Activated T-cell treated with anti-CD3 and anti-CD28 coated beads, Interleukin-2, amount 50 U/mL, for 72 hours (primary cell): ENCODE data around the gene DLL1. TPM values are rescaled to one million over a fixed set of nuclear protein-coding genes. Genes with fewer than 3 reads are reported as not detected.
"Not testable (repeated sequence)": the region's sequence is repeated elsewhere in the genome, so short reads cannot be mapped to it uniquely, and the experiment has no call there.

Source experiments
- ATAC-seq, 2 donors: fragments of 150-1000 bp; cut with Tn5 transposase; replicated peaks in 1 of 2; 2 replicates each; pipeline ENCODE4 v1.10.0; 2021; ENCODE audit warnings: moderate library complexity in 2 of 2, mild to moderate bottlenecking in 1 of 2
- DNase-seq, 2 donors: peaks; one replicate each; pipeline ENCODE4 v3.0.0; 2021 to 2022; ENCODE audit warnings: mixed read lengths in 1 of 2
- H3K27ac Mint-ChIP-seq: one replicate; pipeline ENCODE4 v1.8.0; 2022; ENCODE audit warnings: mild to moderate bottlenecking, moderate library complexity, mixed read lengths
- H3K27me3 Mint-ChIP-seq: one replicate; pipeline ENCODE4 v1.8.0; 2022; ENCODE audit warnings: low read depth, mixed read lengths
- H3K36me3 Mint-ChIP-seq, 2 donors: one replicate each; pipeline ENCODE4 v1.8.0; 2022; ENCODE audit warnings: mixed read lengths in 2 of 2, mild to moderate bottlenecking in 1 of 2; ENCODE audit not compliant: insufficient read depth in 2 of 2
- H3K4me1 Mint-ChIP-seq: one replicate; pipeline ENCODE4 v1.8.0; 2022; ENCODE audit warnings: low read depth, mixed read lengths
- H3K4me3 Mint-ChIP-seq, 2 donors: one replicate each; pipeline ENCODE4 v1.8.0; 2022; ENCODE audit warnings: mild to moderate bottlenecking in 2 of 2, mixed read lengths in 2 of 2, moderate library complexity in 2 of 2
- H3K9me3 Mint-ChIP-seq, 2 donors: one replicate each; pipeline ENCODE4 v1.8.0; 2022; ENCODE audit warnings: mixed read lengths in 2 of 2
- total RNA-seq, 2 donors: library from RNA; stranded (reverse); gene quantifications; one replicate each; pipeline ENCODE4 v1.2.3, GENCODE V29; 2022

The DLL1 gene
- total RNA-seq, 2 donors from 2014 or later, result 1.7 to 2.3 TPM

DNA sequence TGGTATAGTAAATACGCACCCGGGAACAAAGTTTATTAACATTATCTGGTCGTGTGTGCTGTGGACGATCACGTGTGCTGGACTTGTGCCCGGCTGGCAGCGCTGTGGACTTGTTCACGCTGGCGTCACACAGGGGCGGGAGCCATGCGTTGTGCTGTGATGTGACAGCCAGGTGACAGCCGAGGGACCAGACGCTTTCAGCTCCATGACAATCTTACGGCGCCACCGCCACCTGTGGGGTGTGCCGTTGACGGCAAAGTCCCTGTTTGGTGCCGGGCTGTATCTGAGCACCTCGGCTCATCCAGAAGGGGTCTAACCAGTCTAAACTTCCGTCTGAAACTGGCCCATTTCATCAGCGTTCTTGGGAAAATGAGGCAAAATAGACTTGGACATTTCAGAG is 25.2 kb downstream of the DLL1 start:
- Mint-ChIP-seq H3K27ac (no peak overlapping the region), H3K4me3 (no peak overlapping the region), H3K4me1 (no peaks in the 10 kb centered on the region), H3K27me3 (peaks cover 10% of the 10 kb centered on the region), H3K36me3 (no peaks in the 10 kb centered on the region), H3K9me3 (no peaks in the 10 kb centered on the region)
- ATAC-seq (no peak), DNase-seq (no peak)

DNA sequence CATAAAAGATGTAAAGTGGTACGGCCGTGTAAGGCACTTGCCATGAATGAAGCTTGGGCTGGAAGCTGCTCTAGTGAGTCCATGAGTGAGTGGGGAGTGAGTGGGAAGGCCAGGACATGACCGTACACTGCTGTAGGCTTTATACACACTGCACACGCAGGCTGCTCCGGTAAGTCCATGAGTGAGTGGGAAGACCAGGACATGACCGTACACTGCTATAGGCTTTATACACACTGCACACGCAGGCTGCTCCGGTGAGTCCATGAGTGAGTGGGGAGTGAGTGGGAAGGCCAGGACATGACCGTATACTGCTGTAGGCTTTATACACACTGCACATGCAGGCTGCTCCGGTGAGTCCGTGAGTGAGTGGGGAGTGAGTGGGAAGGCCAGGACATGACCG is 26.2 kb downstream of the DLL1 start:
- not testable (repeated sequence) for H3K4me1 Mint-ChIP-seq, ATAC-seq, H3K9me3 Mint-ChIP-seq, H3K27me3 Mint-ChIP-seq, H3K27ac Mint-ChIP-seq, DNase-seq, H3K36me3 Mint-ChIP-seq, H3K4me3 Mint-ChIP-seq

GRCh38 chr6:170264086-170264485 is 26.8 kb downstream of the DLL1 start:
- DNase-seq, result no peak
- Mint-ChIP-seq H3K4me1 (no peaks in the 10 kb centered on the region), H3K4me3 (no peak overlapping the region)

DNA sequence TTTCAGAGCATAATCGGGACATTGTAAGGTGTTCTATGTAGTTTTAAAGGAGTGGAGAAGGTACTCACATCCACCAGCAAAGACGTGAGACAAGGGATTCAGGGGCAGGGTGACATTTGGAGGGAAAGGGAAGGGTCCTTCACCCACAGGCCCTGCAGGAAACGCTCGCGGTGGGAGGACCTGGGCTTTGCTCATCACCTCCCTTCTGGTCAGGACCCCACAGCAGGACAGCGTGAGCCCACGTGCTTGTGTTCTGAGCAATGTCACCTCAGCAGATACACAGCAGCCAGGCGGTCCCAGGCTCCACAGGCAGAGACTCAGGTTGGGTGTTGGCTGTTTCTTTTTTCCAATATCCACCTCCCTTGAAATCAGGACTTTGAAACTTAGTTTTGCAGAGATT is 27.5 kb downstream of the DLL1 start:
- Mint-ChIP-seq H3K9me3 (no peaks in the 10 kb centered on the region), H3K4me3 (no peak overlapping the region), H3K4me1 (no peaks in the 10 kb centered on the region), H3K27me3 (peaks cover 10% of the 10 kb centered on the region), H3K36me3 (no peaks in the 10 kb centered on the region), H3K27ac (no peak overlapping the region)
- no peak for DNase-seq
- ATAC-seq, result no peak

More at GRCh38 chr6:170264086-170264485, 26.8 kb downstream of the DLL1 start:
- no peak overlapping the region for H3K27ac Mint-ChIP-seq
- no peaks in the 10 kb centered on the region for H3K9me3 Mint-ChIP-seq
- no peaks in the 10 kb centered on the region for H3K36me3 Mint-ChIP-seq
- ATAC-seq, result no peak
- H3K27me3 Mint-ChIP-seq, result peaks cover 10% of the 10 kb centered on the region

- Mint-ChIP-seq H3K27ac (no peak overlapping the region), H3K36me3 (no peaks in the 10 kb centered on the region), H3K4me3 (no peak overlapping the region), H3K27me3 (peaks cover 10% of the 10 kb centered on the region), H3K4me1 (no peaks in the 10 kb centered on the region), H3K9me3 (no peaks in the 10 kb centered on the region)
- DNase-seq (no peak), ATAC-seq (no peak)
Measured at GRCh38 chr6:170262489-170263088, 28.3 kb downstream of the DLL1 start.

- Mint-ChIP-seq H3K4me3 (no peak overlapping the region), H3K9me3 (no peaks in the 10 kb centered on the region), H3K4me1 (no peaks in the 10 kb centered on the region)
Measured at GRCh38 chr6:170261643-170262488, 29.0 kb downstream of the DLL1 start.

DNA sequence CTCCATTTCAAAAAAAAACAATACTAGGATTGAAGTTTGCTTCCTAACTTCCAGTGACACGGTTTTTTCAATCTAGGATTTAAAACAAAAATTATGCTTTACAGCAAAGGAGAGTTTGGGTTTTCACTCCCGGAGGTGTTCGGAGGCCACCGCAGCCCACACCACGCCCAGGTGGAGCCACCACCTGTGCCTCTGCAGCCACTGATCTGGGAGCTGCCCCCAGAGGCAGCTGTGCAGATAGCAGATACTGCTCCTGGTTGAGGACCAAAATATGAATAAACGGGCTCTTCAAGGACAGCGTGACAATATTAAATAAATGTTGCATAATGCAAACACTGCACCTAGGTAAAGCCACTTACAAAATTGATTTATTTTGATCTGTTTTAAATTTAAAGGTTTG is 30.2 kb downstream of the DLL1 start:
- ATAC-seq, result no peak
- no peaks in the 10 kb centered on the region for H3K9me3 Mint-ChIP-seq
- H3K27ac Mint-ChIP-seq, result no peak overlapping the region
- H3K4me3 Mint-ChIP-seq, result no peak overlapping the region
- no peaks in the 10 kb centered on the region for H3K36me3 Mint-ChIP-seq
- peaks cover 10% of the 10 kb centered on the region for H3K27me3 Mint-ChIP-seq
- H3K4me1 Mint-ChIP-seq, result no peaks in the 10 kb centered on the region
- no peak for DNase-seq

More at GRCh38 chr6:170261643-170262488, 29.0 kb downstream of the DLL1 start:
- ATAC-seq (no peak), DNase-seq (no peak)
- Mint-ChIP-seq H3K27ac (no peak overlapping the region), H3K36me3 (no peaks in the 10 kb centered on the region), H3K27me3 (peaks cover 10% of the 10 kb centered on the region)

- H3K27ac Mint-ChIP-seq, result no peak overlapping the region
- DNase-seq (no peak), ATAC-seq (no peak)
- H3K4me1 Mint-ChIP-seq, result no peaks in the 10 kb centered on the region
- no peaks in the 10 kb centered on the region for H3K36me3 Mint-ChIP-seq
- no peak overlapping the region for H3K4me3 Mint-ChIP-seq
- H3K9me3 Mint-ChIP-seq, result no peaks in the 10 kb centered on the region
- peaks cover 10% of the 10 kb centered on the region for H3K27me3 Mint-ChIP-seq
Measured at GRCh38 chr6:170259278-170259677, 31.6 kb downstream of the DLL1 start.

- no peaks in the 10 kb centered on the region for H3K9me3 Mint-ChIP-seq
- no peaks in the 10 kb centered on the region for H3K4me1 Mint-ChIP-seq
- DNase-seq (no peak), ATAC-seq (no peak)
- no peak overlapping the region for H3K4me3 Mint-ChIP-seq
- H3K27me3 Mint-ChIP-seq, result peaks cover 6% of the 10 kb centered on the region
- no peaks in the 10 kb centered on the region for H3K36me3 Mint-ChIP-seq
- H3K27ac Mint-ChIP-seq, result no peak overlapping the region
Measured at GRCh38 chr6:170258407-170258806, 32.5 kb downstream of the DLL1 start.

GRCh38 chr6:170257376-170257775 is 33.5 kb downstream of the DLL1 start:
- ATAC-seq (no peak), DNase-seq (no peak)
- H3K9me3 Mint-ChIP-seq, result no peaks in the 10 kb centered on the region
- no peaks in the 10 kb centered on the region for H3K27me3 Mint-ChIP-seq
- no peak overlapping the region for H3K27ac Mint-ChIP-seq
- H3K36me3 Mint-ChIP-seq, result no peaks in the 10 kb centered on the region
- H3K4me3 Mint-ChIP-seq, result no peak overlapping the region
- H3K4me1 Mint-ChIP-seq, result no peaks in the 10 kb centered on the region

GRCh38 chr6:170256641-170257040 is 34.2 kb downstream of the DLL1 start:
- DNase-seq, result no peak

DNA sequence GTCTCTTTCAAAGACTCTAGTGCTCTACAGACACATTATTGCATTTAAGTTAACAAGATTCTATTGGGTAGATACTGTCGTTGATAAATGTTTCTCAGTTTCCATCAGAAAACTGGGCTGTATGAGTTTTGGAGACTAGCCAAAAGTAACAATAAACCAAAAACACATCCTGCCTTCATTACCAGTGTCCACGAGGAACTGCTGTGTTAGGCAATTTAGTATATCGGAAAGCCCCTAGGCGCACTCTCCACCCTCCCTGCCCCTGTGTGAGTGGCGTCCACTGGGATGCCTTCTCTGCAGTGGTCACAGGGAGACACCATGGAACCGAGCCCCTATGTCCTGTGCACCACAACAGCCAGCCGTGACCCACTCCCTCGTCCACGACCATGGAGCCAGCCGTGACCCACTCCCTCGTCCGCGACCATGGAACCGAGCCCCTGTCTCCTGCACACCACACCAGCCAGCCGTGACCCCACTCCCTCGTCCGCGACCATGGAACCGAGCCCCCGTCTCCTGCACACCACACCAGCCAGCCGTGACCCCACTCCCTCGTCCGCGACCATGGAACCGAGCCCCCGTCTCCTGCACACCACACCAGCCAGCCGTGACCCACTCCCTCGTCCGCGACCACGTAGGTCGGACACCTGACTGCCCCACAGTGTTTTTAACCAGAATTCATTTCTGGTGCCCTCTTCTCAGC is 35.3 kb downstream of the DLL1 start:
- no peaks in the 10 kb centered on the region for H3K4me1 Mint-ChIP-seq
- DNase-seq, result no peak
- H3K27ac Mint-ChIP-seq, result no peak overlapping the region
- H3K27me3 Mint-ChIP-seq, result no peaks in the 10 kb centered on the region
- H3K36me3 Mint-ChIP-seq, result no peaks in the 10 kb centered on the region
- no peak for ATAC-seq
- no peaks in the 10 kb centered on the region for H3K9me3 Mint-ChIP-seq
- H3K4me3 Mint-ChIP-seq, result no peak overlapping the region

More at GRCh38 chr6:170256641-170257040, 34.2 kb downstream of the DLL1 start:
- ATAC-seq, result no peak
- Mint-ChIP-seq H3K4me3 (no peak overlapping the region), H3K27ac (no peak overlapping the region), H3K9me3 (no peaks in the 10 kb centered on the region), H3K27me3 (no peaks in the 10 kb centered on the region), H3K4me1 (no peaks in the 10 kb centered on the region), H3K36me3 (no peaks in the 10 kb centered on the region)
